Aorta (tissue), 5 donors: ENCODE data around the gene SCARB1. TPM values are rescaled to one million over a fixed set of nuclear protein-coding genes. Genes with fewer than 3 reads are reported as not detected.

Source experiments
- ATAC-seq: fragments of 200-7000 bp; cut with Tn5 transposase; one replicate; pipeline ENCODE4 v1.9.1; 2022; ENCODE audit warnings: moderate library complexity; ENCODE audit not compliant: low FRiP score
- DNase-seq, 2 donors: peaks; one replicate each; pipeline ENCODE4 v3.0.0-alpha.2; 2020
- H3K27ac ChIP-seq, 2 donors: one replicate each; pipeline ENCODE4 v1.5.1; 2013; ENCODE audit warnings: low read length in 2 of 2, mild to moderate bottlenecking in 2 of 2, moderate library complexity in 2 of 2, control low read depth in 1 of 2, inconsistent platforms in 1 of 2, low read depth in 1 of 2
- H3K27me3 ChIP-seq, 2 donors: one replicate each; pipeline ENCODE4 v1.6.1; 2013; ENCODE audit warnings: control low read depth in 1 of 2, low read length in 1 of 2, mild to moderate bottlenecking in 1 of 2, moderate library complexity in 1 of 2; ENCODE audit not compliant: insufficient read depth in 2 of 2, control insufficient read depth in 1 of 2
- H3K36me3 ChIP-seq, 2 donors: one replicate each; pipeline ENCODE4 v1.6.1; 2013; ENCODE audit warnings: control low read depth in 1 of 2, low read length in 1 of 2, mild to moderate bottlenecking in 1 of 2; ENCODE audit not compliant: insufficient read depth in 2 of 2, control insufficient read depth in 1 of 2
- H3K4me1 ChIP-seq, 2 donors: one replicate each; pipeline ENCODE4 v1.6.1; 2013; ENCODE audit warnings: low read length in 2 of 2, control low read depth in 1 of 2, mild to moderate bottlenecking in 1 of 2, moderate library complexity in 1 of 2; ENCODE audit not compliant: insufficient read depth in 2 of 2, control insufficient read depth in 1 of 2
- H3K4me3 ChIP-seq, 2 donors: one replicate each; pipeline ENCODE4 v1.5.1; 2013; ENCODE audit warnings: low read length in 2 of 2, control low read depth in 1 of 2, mild to moderate bottlenecking in 1 of 2
- H3K9me3 ChIP-seq: one replicate; pipeline ENCODE4 v1.6.1; 2013; ENCODE audit warnings: mild to moderate bottlenecking, low read length; ENCODE audit not compliant: control insufficient read depth
- WGBS, 2 donors: extraction: QIAGEN DNeasy Blood & Tissue Kit; methylation state at CpG; one replicate each; pipeline ENCODE4 v1.1.7; 2013; 5-methylcytosine and 5-hydroxymethylcytosine counted together
- intact Hi-C, 2 donors: fragments of 100-400 bp; cut with DNase I; formaldehyde crosslinking; loops; one replicate each; pipeline versions ENCODE4 v1.14.2 to v1.15.0; 2022
- polyA plus RNA-seq, 2 donors: library from polyadenylated mRNA; stranded (reverse); fragments of 200-250 nt; gene quantifications; one replicate each; pipeline ENCODE4 v1.2.3, GENCODE V29; 2013
- total RNA-seq, 2 donors: library from RNA; stranded (reverse); fragmentation: NEBNext Ultra II Directional; extraction: Animal tissue kit (Norgen Biotek cat#: 25700); gene quantifications; one replicate each; pipeline ENCODE4 v1.2.1, GENCODE V29; 2021
- donor health status: healthy with polysubstance abuse.
- donor health status: Bipolar disorder and iron deficiency.
- donor health status: DM: no; HTN: no; CAD: no.
- donor health status: DM: no; HTN: no; CAD: no.
- donor health status: DM: yes; HTN: yes; CAD: no.

SCARB1 gene
- total and polyA plus RNA-seq, 4 donors = 6.6 to 38.5 (median 11.9) TPM

DNA sequence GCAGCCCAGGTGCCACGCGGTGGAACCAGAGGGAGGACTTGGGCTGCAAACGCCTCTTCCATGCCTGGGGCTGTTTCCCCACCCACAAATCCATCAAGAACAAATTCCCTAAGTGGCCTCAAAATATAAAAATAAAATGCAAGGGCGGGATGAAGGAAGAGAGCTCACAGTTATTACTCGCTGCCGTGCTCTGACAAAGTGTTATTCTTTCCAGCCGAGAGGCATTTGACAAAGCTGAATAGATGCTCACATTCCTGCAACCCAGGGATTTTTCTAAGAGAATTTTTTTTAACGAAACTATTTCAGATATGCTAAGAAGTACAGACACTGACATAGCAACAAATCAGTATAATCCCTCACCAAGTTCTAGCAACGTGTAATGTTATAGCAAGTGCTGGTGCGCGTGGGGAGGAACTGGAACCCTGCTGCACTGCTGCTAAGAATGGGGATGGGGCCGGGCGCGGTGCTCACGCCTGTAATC, 70.7 kb downstream of the SCARB1 start:
- no peaks in the 10 kb centered on the region for H3K27me3 ChIP-seq
- H3K4me1 ChIP-seq = no peaks in the 10 kb centered on the region
- H3K4me3 ChIP-seq = no peak overlapping the region
- DNase-seq (no peak), ATAC-seq (no peak)
- H3K36me3 ChIP-seq = no peaks in the 10 kb centered on the region
- H3K9me3 ChIP-seq = no peaks in the 10 kb centered on the region
- 86 to 90% methylated on average over 15 of the region's 15 CpGs for WGBS, 2 donors
- H3K27ac ChIP-seq = no peak overlapping the region
- intact Hi-C loops = no loop called here

DNA sequence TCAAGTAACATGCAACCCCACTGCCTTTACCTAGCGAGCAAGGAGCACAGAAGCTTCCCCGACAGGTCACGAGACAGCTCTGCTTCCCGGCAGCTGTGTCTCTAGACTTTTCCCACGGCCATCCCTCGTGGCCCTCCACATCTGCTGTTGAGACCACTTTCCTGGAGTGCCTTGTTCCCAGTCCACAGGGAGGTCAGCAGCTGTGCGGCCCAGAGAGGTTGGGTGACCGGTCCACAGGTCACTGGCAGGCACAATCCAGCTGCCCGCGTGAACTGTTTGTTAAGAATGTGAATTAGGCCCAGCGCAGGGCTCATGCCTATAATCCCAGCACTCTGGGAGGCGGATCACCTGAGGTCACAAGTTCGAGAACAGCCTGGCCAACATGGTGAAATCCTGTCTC, 71.5 kb downstream of the SCARB1 start:
- H3K36me3 ChIP-seq = no peaks in the 10 kb centered on the region
- no peaks in the 10 kb centered on the region for H3K4me1 ChIP-seq
- WGBS, 2 donors = 96 to 98% methylated on average over 13 of the region's 13 CpGs
- intact Hi-C loops = no loop called here
- H3K27ac ChIP-seq = no peak overlapping the region
- DNase-seq (no peak), ATAC-seq (no peak)
- no peaks in the 10 kb centered on the region for H3K9me3 ChIP-seq
- no peaks in the 10 kb centered on the region for H3K27me3 ChIP-seq
- no peak overlapping the region for H3K4me3 ChIP-seq

DNA sequence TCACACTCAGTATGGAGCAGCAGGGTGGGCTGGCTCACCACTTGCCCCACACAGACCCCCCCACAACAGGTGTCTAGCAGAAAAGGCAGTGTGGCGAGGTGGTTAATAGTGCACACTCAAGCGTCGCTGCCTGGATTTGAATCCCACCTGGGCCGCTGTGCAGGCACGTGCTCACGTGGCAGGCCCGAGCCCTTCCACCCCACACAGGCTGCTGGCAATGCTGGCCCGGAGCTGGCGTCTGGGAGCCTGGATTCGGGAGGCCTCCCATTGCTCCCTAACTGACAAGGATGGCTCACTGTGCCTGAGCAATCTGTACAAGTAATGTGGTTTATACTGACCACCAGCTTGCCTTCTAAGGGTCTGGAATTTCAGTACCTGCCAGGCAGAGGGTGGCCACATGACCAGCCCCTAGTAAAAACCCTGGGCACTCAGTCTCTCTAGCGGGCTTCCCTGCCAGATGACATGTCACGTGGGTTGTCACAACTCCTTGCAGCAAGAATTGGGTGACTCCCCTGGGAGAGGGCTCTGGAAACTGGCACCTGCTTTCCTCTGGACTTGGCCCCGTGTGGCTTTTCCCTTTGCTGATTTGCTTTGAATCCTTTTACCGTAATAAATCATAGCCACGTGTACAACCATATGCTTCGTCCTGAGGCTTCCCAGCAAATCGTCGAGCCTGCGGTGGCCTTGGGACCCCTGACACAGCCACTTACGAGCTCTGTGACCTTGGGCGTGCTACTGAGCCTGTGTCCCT, 72.8 kb downstream of the SCARB1 start:
- DNase-seq = no peak
- H3K36me3 ChIP-seq = no peaks in the 10 kb centered on the region
- no peak overlapping the region for H3K27ac ChIP-seq
- no peaks in the 10 kb centered on the region for H3K4me1 ChIP-seq
- no peaks in the 10 kb centered on the region for H3K9me3 ChIP-seq
- no peaks in the 10 kb centered on the region for H3K27me3 ChIP-seq
- intact Hi-C loops = no loop called here
- no peak overlapping the region for H3K4me3 ChIP-seq
- ATAC-seq = no peak
- 77 to 88% methylated on average over 21 of the region's 21 CpGs for WGBS, 2 donors

DNA sequence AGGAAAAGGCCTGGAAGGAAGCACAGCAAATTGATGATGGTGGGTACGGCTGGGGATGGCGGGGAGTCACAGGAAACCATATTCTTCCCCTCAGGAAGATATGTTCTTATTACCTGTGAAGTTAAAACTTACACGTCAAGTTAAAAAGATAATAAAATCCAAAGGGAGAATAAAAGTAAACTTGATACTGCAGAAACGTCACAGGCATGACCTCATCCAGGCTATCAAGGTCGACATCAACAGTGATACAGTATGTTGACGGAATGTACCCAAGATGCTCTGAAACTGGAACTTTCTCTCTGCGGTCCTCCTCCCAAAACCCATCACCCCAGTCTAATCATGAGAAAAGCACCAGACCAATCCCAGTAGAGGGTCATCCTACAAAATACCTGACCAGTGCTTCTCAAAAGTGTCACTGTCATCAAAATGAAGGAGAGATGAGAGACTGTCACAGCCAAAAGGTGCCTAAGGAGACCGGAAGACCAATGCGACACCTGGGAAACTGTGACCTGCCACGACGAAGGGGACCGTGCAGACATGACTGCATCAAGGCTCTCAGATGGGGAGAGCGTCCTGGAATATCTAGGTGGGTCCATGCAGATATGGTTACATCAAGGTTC, 74.6 kb downstream of the SCARB1 start:
- no peak for ATAC-seq

DNA sequence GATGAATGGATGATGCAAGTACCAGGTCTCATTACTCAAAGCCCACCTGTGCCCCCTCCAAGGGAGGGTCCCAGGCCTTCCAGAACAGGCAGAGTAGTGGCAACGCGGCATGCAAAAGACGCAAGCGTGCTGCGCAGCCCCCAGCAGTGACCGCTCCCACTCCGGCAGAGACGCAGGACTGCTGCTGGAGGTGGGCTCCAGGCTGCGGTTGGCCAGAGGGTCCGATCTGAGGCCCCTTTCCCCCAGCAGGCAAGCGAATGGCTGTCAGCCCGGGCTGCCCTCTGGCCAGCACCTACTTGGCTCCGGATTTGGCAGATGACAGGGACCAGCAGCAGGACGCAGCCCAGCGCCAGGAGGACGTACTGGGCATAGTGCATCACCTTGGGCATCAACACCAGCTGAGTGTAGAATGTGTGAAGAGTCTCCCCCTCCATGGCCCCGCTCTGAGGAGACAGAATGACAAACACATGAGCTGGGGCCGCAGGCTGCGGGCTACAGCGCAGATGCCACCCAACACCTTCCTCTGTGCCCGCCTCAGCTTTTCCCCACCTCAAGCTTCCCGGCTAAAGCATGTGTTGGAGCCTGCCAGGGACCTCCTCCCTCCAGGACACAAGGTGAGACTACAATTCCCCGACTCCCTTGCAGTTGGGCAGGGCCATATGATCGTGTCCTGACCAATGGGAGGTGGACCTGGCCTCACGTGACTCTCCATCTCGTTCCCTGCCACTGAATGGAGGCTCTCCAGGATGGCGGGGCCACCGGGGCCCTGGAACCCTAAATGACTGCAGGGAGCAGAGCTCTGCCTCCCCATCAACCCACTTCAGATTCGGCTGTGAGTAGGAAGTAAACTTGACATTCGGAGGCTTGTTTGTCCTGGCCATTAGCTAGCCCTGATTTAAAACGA, 77.4 kb downstream of the SCARB1 start:
- ATAC-seq = peak; percentile 90
- Histone ChIP-seq H3K36me3 (no peaks in the 10 kb centered on the region), H3K27ac (no peak overlapping the region), H3K9me3 (no peaks in the 10 kb centered on the region), H3K27me3 (no peaks in the 10 kb centered on the region), H3K4me3 (peak overlapping the region in 1 of 2 donors; percentile 27), H3K4me1 (no peaks in the 10 kb centered on the region)
- DNase-seq = peak; percentile 89 to 93
- 52 to 55% methylated on average over 31 of the region's 31 CpGs for WGBS, 2 donors
- intact Hi-C loops = no loop called here

More for the DNA sequence above, 74.6 kb downstream of the SCARB1 start:
- intact Hi-C loops = no loop called here
- Histone ChIP-seq H3K4me1 (no peaks in the 10 kb centered on the region), H3K36me3 (no peaks in the 10 kb centered on the region), H3K27me3 (no peaks in the 10 kb centered on the region), H3K9me3 (no peaks in the 10 kb centered on the region), H3K27ac (no peak overlapping the region), H3K4me3 (no peak overlapping the region)
- WGBS, 2 donors = 92 to 94% methylated on average over 13 of the region's 13 CpGs
- DNase-seq = no peak

DNA sequence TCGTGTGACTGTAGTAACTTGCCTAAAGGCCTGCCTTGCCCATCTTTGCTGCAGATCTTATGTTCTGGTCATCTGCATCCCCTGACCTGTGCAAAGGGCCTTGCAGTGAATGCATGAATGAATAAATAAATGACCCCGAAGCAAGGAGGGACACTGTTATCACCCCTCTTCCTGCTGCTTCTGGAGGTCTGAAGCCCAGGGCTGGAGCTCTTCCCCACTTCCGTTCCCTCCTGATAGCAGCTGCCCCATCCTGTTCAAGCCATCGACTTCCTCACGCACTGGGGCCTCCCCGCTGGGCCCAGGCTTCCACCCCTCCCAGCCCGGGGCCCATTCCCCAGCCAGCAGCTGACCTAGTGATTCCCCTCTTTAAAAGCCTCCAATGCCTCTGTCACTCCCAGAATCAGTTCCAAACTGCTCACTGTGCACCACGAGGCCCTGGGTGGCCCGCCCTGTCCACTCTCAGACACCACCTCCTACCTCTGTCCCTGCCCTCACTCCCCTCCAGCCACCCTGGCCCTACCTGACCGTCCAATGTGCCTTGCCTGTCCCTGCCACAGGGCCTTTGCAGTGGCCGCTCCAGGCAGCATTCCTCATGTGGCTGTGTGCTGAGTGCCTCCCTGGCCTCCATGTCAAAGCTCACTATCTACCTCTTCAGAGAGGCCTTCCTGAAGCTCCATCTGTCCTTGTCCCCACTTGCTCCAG, 78.6 kb downstream of the SCARB1 start:
- no peaks in the 10 kb centered on the region for H3K9me3 ChIP-seq
- no peaks in the 10 kb centered on the region for H3K36me3 ChIP-seq
- 83% methylated on average over 11 of the region's 11 CpGs for WGBS, 2 donors

DNA sequence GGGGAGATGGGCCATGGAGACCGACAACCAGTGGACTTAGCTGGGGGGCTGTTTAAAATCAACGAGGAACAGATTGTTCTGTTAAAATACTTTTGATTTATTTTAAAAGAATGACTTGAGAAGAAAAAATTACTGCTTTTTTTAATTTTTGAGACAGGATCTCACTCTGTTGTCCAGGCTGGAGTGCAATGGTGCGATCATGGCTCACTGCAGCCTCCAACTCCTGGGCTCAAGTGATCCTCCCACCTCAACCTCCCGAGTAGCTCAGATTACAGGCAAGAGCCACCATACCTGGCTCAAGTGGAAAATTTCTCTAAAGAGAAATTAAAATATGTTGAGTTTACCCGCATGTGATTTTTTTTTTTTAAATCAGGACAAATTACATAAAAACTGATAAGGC, 80.6 kb downstream of the SCARB1 start:
- H3K4me3 ChIP-seq = no peak overlapping the region
- ATAC-seq (no peak), DNase-seq (no peak)
- WGBS, 2 donors = 94 to 95% methylated on average over 5 of the region's 5 CpGs
- no peaks in the 10 kb centered on the region for H3K36me3 ChIP-seq
- H3K4me1 ChIP-seq = no peaks in the 10 kb centered on the region
- no peaks in the 10 kb centered on the region for H3K27me3 ChIP-seq
- intact Hi-C loops = no loop called here
- H3K27ac ChIP-seq = no peak overlapping the region
- no peaks in the 10 kb centered on the region for H3K9me3 ChIP-seq

More for the DNA sequence above, 78.6 kb downstream of the SCARB1 start:
- no peak overlapping the region for H3K27ac ChIP-seq
- no peak overlapping the region for H3K4me3 ChIP-seq
- no peaks in the 10 kb centered on the region for H3K4me1 ChIP-seq
- no peaks in the 10 kb centered on the region for H3K27me3 ChIP-seq
- DNase-seq (no peak), ATAC-seq (no peak)
- intact Hi-C loops = no loop called here

DNA sequence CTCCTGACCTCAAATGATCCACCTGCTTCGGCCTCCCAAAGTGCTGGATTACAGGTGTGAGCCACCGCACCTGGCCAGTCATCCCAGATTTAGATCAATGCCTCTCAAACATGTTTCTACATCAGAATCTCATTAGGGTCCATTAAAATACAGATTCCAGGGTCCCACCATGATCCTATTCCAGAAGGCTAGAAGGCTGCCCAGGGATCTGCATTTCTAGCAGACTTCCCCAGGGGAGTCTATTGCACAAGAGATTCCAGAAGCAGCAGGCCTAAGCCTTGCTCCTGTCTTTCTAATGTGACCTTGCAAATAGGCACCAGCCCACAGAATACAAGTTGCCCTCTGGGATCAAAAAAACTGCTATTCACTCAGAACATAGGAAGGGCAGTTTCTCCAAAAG, 81.5 kb downstream of the SCARB1 start:
- intact Hi-C loops = no loop called here
- DNase-seq = no peak
- Histone ChIP-seq H3K27ac (no peak overlapping the region), H3K36me3 (no peaks in the 10 kb centered on the region), H3K4me3 (no peak overlapping the region), H3K4me1 (no peaks in the 10 kb centered on the region), H3K27me3 (no peaks in the 10 kb centered on the region), H3K9me3 (no peaks in the 10 kb centered on the region)
- ATAC-seq = no peak
- WGBS, 2 donors = 98% methylated on average over 2 of the region's 2 CpGs
